Liver (tissue), 9 donors: ENCODE data around the gene CFAP90. TPM values are rescaled to one million over a fixed set of nuclear protein-coding genes. Genes with fewer than 3 reads are reported as not detected.

Experiments
- DNase-seq: peaks from one replicate; pipeline ENCODE4 v3.0.0-alpha.2; 2017; ENCODE audit warnings: low spot score
- H3K27ac ChIP-seq, 2 donors: one replicate each; pipeline ENCODE4 v1.7.0; 2013; ENCODE audit warnings: inconsistent platforms in 2 of 2, low read length in 2 of 2, control low read depth in 1 of 2, low read depth in 1 of 2, mild to moderate bottlenecking in 1 of 2
- H3K27me3 ChIP-seq, 4 donors: one replicate each; pipeline versions ENCODE4 v1.6.1 to v1.7.0; 2013; ENCODE audit warnings: low read length in 3 of 4, inconsistent platforms in 1 of 4, mild to moderate bottlenecking in 1 of 4, moderate library complexity in 1 of 4; ENCODE audit not compliant: control insufficient read depth in 4 of 4, insufficient read depth in 4 of 4
- H3K36me3 ChIP-seq, 4 donors: one replicate each; pipeline versions ENCODE4 v1.6.1 to v1.7.0; 2013; ENCODE audit warnings: low read length in 3 of 4, mild to moderate bottlenecking in 3 of 4, low read depth in 1 of 4, moderate library complexity in 1 of 4; ENCODE audit not compliant: control insufficient read depth in 4 of 4, insufficient read depth in 3 of 4
- H3K4me1 ChIP-seq, 4 donors: one replicate each; pipeline versions ENCODE4 v1.6.1 to v1.7.0; 2013; ENCODE audit warnings: low read length in 3 of 4, mild to moderate bottlenecking in 3 of 4, moderate library complexity in 1 of 4; ENCODE audit not compliant: control insufficient read depth in 4 of 4, insufficient read depth in 4 of 4
- H3K4me3 ChIP-seq, 3 donors: one replicate each; pipeline versions ENCODE4 v1.6.1 to v1.7.0; 2013; ENCODE audit warnings: low read length in 3 of 3, control low read depth in 1 of 3, low read depth in 1 of 3, mild to moderate bottlenecking in 1 of 3
- H3K9ac ChIP-seq, 2 donors: one replicate each; pipeline ENCODE4 v1.7.0; 2013; ENCODE audit warnings: low read length in 2 of 2, mild to moderate bottlenecking in 2 of 2, moderate library complexity in 2 of 2, control low read depth in 1 of 2, low read depth in 1 of 2
- H3K9me3 ChIP-seq, 4 donors: one replicate each; pipeline versions ENCODE4 v1.6.1 to v1.7.0; 2013; ENCODE audit warnings: low read length in 3 of 4; ENCODE audit not compliant: control insufficient read depth in 4 of 4
- ATF3 ChIP-seq: IDR thresholded peaks from 2 replicates; pipeline ENCODE4 v1.6.1; 2016; ENCODE audit warnings: antibody characterized with exemption
- EGR1 ChIP-seq, 2 donors: IDR thresholded peaks; 2 replicates each; pipeline ENCODE4 v1.6.1; 2016 to 2018; ENCODE audit warnings: antibody characterized with exemption in 2 of 2, low read depth in 2 of 2
- FOXA1 ChIP-seq: IDR thresholded peaks from 2 replicates; pipeline ENCODE4 v1.6.1; 2016; ENCODE audit warnings: antibody characterized with exemption
- FOXA2 ChIP-seq: IDR thresholded peaks from 2 replicates; pipeline ENCODE4 v1.6.1; 2016; ENCODE audit warnings: antibody characterized with exemption
- GABPA ChIP-seq, 2 donors: IDR thresholded peaks in 1 of 2; conservative IDR thresholded peaks in 1 of 2; 2 replicates each; pipeline ENCODE4 v1.6.1; 2016; ENCODE audit warnings: antibody characterized with exemption in 2 of 2, mild to moderate bottlenecking in 1 of 2, moderate library complexity in 1 of 2
- HNF4A ChIP-seq, 2 donors: conservative IDR thresholded peaks; 2 replicates each; pipeline ENCODE4 v1.6.1; 2016; ENCODE audit warnings: antibody characterized with exemption in 2 of 2, mild to moderate bottlenecking in 2 of 2
- HNF4G ChIP-seq: IDR thresholded peaks from 2 replicates; pipeline ENCODE4 v1.6.1; 2016; ENCODE audit warnings: antibody characterized with exemption
- JUND ChIP-seq, 2 donors: IDR thresholded peaks; 2 replicates each; pipeline ENCODE4 v1.6.1; 2016; ENCODE audit warnings: antibody characterized with exemption in 2 of 2
- MAX ChIP-seq: IDR thresholded peaks from 2 replicates; pipeline ENCODE4 v1.6.1; 2016; ENCODE audit warnings: antibody characterized with exemption
- NR2F2 ChIP-seq: IDR thresholded peaks from 2 replicates; pipeline ENCODE4 v1.6.1; 2016; ENCODE audit warnings: antibody characterized with exemption
- RAD21 ChIP-seq, 2 donors: IDR thresholded peaks; 2 replicates each; pipeline ENCODE4 v1.6.1; 2016; ENCODE audit warnings: antibody characterized with exemption in 2 of 2, mild to moderate bottlenecking in 2 of 2
- RXRA ChIP-seq, 2 donors: IDR thresholded peaks; 2 replicates each; pipeline ENCODE4 v1.6.1; 2017 to 2018; ENCODE audit warnings: antibody characterized with exemption in 2 of 2, mild to moderate bottlenecking in 1 of 2
- SP1 ChIP-seq: IDR thresholded peaks from 2 replicates; pipeline ENCODE4 v1.6.1; 2018; ENCODE audit warnings: antibody characterized with exemption, mild to moderate bottlenecking
- TAF1 ChIP-seq: conservative IDR thresholded peaks from 2 replicates; pipeline ENCODE4 v1.6.1; 2016; ENCODE audit warnings: antibody characterized with exemption, mild to moderate bottlenecking
- YY1 ChIP-seq: IDR thresholded peaks from 2 replicates; pipeline ENCODE4 v1.6.1; 2016; ENCODE audit warnings: antibody characterized with exemption, mild to moderate bottlenecking
- ZBTB33 ChIP-seq: IDR thresholded peaks from 2 replicates; pipeline ENCODE4 v1.6.1; 2016; ENCODE audit warnings: antibody characterized with exemption
- WGBS: extraction: QIAGEN DNeasy Blood & Tissue Kit; methylation state at CpG from one replicate; pipeline ENCODE4 v1.1.7; 2013; 5-methylcytosine and 5-hydroxymethylcytosine counted together
- polyA plus RNA-seq, 2 donors: library from polyadenylated mRNA; stranded (reverse) in 1 of 2; unstranded in 1 of 2; fragments of 200-250 nt in 1 of 2; fragments of >200 nt in 1 of 2; fragmentation: Nextera tagmentation in 1 of 2; extraction: Ambion mirVana in 1 of 2; gene quantifications; one replicate each; pipeline versions ENCODE4 v1.2.1 to v1.2.3, GENCODE V29; 2013 to 2015
- total RNA-seq, 2 donors: library from RNA; depleted of rRNA; stranded (reverse); fragments of >200 nt; gene quantifications; one replicate each; pipeline ENCODE4 v1.2.3, GENCODE V29; 2014
- TF ChIP-seq, protein P1 (sequence below): fragments of 150-350 bp; IDR thresholded peaks from 2 replicates; pipeline ENCODE4 v1.5.1; 2017; ENCODE audit warnings: improper control_type of control experiment, low read depth, low read length; ENCODE audit not compliant: missing input control
- TF ChIP-seq, protein P2 (sequence below): IDR thresholded peaks from 2 replicates; pipeline ENCODE4 v1.6.1; 2016; ENCODE audit warnings: antibody characterized with exemption, mild to moderate bottlenecking
- donor health status: healthy.
- donor health status: healthy.
- donor health status: healthy.
- donor health status: healthy.
- donor health status: healthy.

CFAP90 gene
- total and polyA plus RNA-seq, 4 donors, result 0.42 to 1.0 (median 0.59) TPM

GRCh38 chr5:7813007-7813406 lies 37.9 kb downstream of the CFAP90 start:
- H3K9me3 ChIP-seq, result no peaks in the 10 kb centered on the region

DNA sequence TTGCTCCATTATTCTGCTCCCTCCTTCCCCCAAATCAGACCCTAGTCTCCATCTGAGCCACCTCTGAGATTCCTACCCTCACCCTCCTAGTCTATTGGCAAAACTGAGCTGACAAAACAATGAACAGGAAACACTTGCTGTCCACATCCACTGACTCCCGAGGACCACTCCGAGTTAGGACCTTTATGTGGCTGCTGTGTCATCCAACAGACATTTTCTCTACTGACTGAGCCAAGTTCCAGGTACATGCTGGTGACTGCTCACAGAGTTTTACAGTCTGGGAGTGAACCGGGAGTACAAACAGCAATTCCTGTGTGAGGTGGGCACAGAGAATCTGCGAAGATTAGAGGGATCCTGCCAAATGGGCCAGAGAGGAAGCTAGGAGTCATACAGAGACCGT lies 39.2 kb downstream of the CFAP90 start:
- no peak for TF ChIP-seq YY1
- no peak overlapping the region for H3K27ac ChIP-seq

More at GRCh38 chr5:7813007-7813406, 37.9 kb downstream of the CFAP90 start:
- H3K4me1 ChIP-seq, result no peaks in the 10 kb centered on the region
- H3K36me3 ChIP-seq, result no peaks in the 10 kb centered on the region
- H3K4me3 ChIP-seq, result no peak overlapping the region
- DNase-seq, result no peak
- H3K27me3 ChIP-seq, result peaks cover 0 to 6% (median 0%) of the 10 kb centered on the region in 4 donors
- TF ChIP-seq YY1 (no peak), EGR1 (IDR thresholded peaks at IDR 0.05; ENCODE audit: low read depth in 2 of 2) (no peak), HNF4G (no peak), NR2F2 (no peak), SP1 (no peak), ZBTB33 (no peak), GABPA (IDR thresholded peaks at IDR 0.05 in 1 of 2, conservative IDR thresholded peaks at IDR 0.05 in 1 of 2) (no peak), RXRA (IDR thresholded peaks at IDR 0.05) (no peak), FOXA2 (no peak), ATF3 (no peak), TAF1 (no peak), RAD21 (IDR thresholded peaks at IDR 0.05) (no peak)
- no peak overlapping the region for H3K27ac ChIP-seq
- H3K9ac ChIP-seq, result no peak overlapping the region
- 68% methylated on average over 2 of the region's 2 CpGs for WGBS

DNA sequence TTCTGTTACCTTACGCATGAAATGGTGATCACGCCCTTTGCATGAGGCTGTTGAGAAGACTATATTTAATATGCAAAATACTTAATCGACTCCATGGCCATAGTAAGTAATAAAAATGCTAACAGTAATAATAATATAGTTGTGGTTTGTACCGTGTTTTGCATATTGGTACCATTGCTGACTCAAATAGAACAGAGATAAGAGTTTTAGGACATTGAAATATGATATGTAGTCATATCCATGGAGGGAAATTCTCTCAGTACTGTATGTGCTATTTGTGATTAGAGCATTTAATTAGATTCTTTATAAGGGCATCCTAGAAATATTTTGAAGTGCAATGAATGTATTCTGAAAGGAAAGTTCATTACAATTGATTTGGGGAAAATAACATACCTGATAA lies 41.9 kb downstream of the CFAP90 start:
- Histone ChIP-seq H3K36me3 (no peaks in the 10 kb centered on the region), H3K27me3 (peaks cover 0 to 6% (median 0%) of the 10 kb centered on the region in 4 donors), H3K9ac (no peak overlapping the region), H3K27ac (no peak overlapping the region), H3K4me1 (no peaks in the 10 kb centered on the region), H3K4me3 (no peak overlapping the region), H3K9me3 (no peaks in the 10 kb centered on the region)
- WGBS, result 86% methylated on average over 4 of the region's 4 CpGs
- DNase-seq, result no peak
- no peak for TF ChIP-seq EGR1 (IDR thresholded peaks at IDR 0.05; ENCODE audit: low read depth in 2 of 2)
- TF ChIP-seq, protein P1, sequence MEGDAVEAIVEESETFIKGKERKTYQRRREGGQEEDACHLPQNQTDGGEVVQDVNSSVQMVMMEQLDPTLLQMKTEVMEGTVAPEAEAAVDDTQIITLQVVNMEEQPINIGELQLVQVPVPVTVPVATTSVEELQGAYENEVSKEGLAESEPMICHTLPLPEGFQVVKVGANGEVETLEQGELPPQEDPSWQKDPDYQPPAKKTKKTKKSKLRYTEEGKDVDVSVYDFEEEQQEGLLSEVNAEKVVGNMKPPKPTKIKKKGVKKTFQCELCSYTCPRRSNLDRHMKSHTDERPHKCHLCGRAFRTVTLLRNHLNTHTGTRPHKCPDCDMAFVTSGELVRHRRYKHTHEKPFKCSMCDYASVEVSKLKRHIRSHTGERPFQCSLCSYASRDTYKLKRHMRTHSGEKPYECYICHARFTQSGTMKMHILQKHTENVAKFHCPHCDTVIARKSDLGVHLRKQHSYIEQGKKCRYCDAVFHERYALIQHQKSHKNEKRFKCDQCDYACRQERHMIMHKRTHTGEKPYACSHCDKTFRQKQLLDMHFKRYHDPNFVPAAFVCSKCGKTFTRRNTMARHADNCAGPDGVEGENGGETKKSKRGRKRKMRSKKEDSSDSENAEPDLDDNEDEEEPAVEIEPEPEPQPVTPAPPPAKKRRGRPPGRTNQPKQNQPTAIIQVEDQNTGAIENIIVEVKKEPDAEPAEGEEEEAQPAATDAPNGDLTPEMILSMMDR, result no peak
- TF ChIP-seq NR2F2, result no peak
- no peak for TF ChIP-seq JUND (IDR thresholded peaks at IDR 0.05)
- no peak for TF ChIP-seq FOXA1
- no peak for TF ChIP-seq ATF3
- no peak for TF ChIP-seq TAF1
- TF ChIP-seq SP1, result no peak
- no peak for TF ChIP-seq HNF4G
- TF ChIP-seq, protein P2, sequence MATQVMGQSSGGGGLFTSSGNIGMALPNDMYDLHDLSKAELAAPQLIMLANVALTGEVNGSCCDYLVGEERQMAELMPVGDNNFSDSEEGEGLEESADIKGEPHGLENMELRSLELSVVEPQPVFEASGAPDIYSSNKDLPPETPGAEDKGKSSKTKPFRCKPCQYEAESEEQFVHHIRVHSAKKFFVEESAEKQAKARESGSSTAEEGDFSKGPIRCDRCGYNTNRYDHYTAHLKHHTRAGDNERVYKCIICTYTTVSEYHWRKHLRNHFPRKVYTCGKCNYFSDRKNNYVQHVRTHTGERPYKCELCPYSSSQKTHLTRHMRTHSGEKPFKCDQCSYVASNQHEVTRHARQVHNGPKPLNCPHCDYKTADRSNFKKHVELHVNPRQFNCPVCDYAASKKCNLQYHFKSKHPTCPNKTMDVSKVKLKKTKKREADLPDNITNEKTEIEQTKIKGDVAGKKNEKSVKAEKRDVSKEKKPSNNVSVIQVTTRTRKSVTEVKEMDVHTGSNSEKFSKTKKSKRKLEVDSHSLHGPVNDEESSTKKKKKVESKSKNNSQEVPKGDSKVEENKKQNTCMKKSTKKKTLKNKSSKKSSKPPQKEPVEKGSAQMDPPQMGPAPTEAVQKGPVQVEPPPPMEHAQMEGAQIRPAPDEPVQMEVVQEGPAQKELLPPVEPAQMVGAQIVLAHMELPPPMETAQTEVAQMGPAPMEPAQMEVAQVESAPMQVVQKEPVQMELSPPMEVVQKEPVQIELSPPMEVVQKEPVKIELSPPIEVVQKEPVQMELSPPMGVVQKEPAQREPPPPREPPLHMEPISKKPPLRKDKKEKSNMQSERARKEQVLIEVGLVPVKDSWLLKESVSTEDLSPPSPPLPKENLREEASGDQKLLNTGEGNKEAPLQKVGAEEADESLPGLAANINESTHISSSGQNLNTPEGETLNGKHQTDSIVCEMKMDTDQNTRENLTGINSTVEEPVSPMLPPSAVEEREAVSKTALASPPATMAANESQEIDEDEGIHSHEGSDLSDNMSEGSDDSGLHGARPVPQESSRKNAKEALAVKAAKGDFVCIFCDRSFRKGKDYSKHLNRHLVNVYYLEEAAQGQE, result no peak
- no peak for TF ChIP-seq GABPA (IDR thresholded peaks at IDR 0.05 in 1 of 2, conservative IDR thresholded peaks at IDR 0.05 in 1 of 2)
- no peak for TF ChIP-seq MAX
- no peak for TF ChIP-seq ZBTB33
- TF ChIP-seq FOXA2, result no peak
- TF ChIP-seq RXRA (IDR thresholded peaks at IDR 0.05), result no peak
- TF ChIP-seq HNF4A (conservative IDR thresholded peaks at IDR 0.05), result no peak

More for the DNA sequence above, 39.2 kb downstream of the CFAP90 start:
- no peaks in the 10 kb centered on the region for H3K36me3 ChIP-seq
- H3K27me3 ChIP-seq, result peaks cover 0 to 6% (median 0%) of the 10 kb centered on the region in 4 donors
- no peak overlapping the region for H3K9ac ChIP-seq
- no peaks in the 10 kb centered on the region for H3K4me1 ChIP-seq
- no peak for DNase-seq
- H3K9me3 ChIP-seq, result no peaks in the 10 kb centered on the region
- WGBS, result 72% methylated on average over 5 of the region's 5 CpGs
- H3K4me3 ChIP-seq, result no peak overlapping the region
